GM19025 (cell line): Measurements from ENCODE around the gene SLC7A10.

ENCODE experiments used
- ATAC-seq: cut with Tn5 transposase; IDR thresholded peaks from one replicate; pipeline ENCODE4 v1.9.1; 2021; ENCODE audit warnings: mild to moderate bottlenecking, low read depth, moderate library complexity; ENCODE audit not compliant: unreplicated experiment

SLC7A10 gene

GRCh38 chr19:33225458-33225926 is at the start of gene SLC7A10:
Gene SLC7A10 (minus strand): TSS chr19:33225850. CDS start chr19:33225703, 147 bp downstream.
- no peak for ATAC-seq

- no peak for ATAC-seq
Measured at GRCh38 chr19:33274663-33275558, 49.3 kb upstream of the SLC7A10 start.

GRCh38 chr19:33273881-33274662 is 48.4 kb upstream of the SLC7A10 start:
- ATAC-seq: no peak

GRCh38 chr19:33273065-33273736 is 47.6 kb upstream of the SLC7A10 start:
- ATAC-seq: no peak

- no peak for ATAC-seq
Measured at GRCh38 chr19:33271246-33272021, 45.8 kb upstream of the SLC7A10 start.

- no peak for ATAC-seq
Measured at GRCh38 chr19:33270769-33271168, 45.1 kb upstream of the SLC7A10 start.

GRCh38 chr19:33269016-33269415 is 43.4 kb upstream of the SLC7A10 start:
- no peak for ATAC-seq

- ATAC-seq: no peak
Measured at GRCh38 chr19:33268162-33268991, 42.7 kb upstream of the SLC7A10 start.

- ATAC-seq: no peak
Measured at GRCh38 chr19:33267706-33268105, 42.1 kb upstream of the SLC7A10 start.

- no peak for ATAC-seq
Measured at GRCh38 chr19:33266974-33267484, 41.4 kb upstream of the SLC7A10 start.

GRCh38 chr19:33264881-33265445 is 39.3 kb upstream of the SLC7A10 start:
- ATAC-seq: no peak

- no peak for ATAC-seq
Measured at GRCh38 chr19:33263325-33264023, 37.8 kb upstream of the SLC7A10 start.

GRCh38 chr19:33261511-33262189 is 36.0 kb upstream of the SLC7A10 start:
- no peak for ATAC-seq

- ATAC-seq: no peak
Measured at GRCh38 chr19:33260628-33261418, 35.2 kb upstream of the SLC7A10 start.

GRCh38 chr19:33259539-33259938 is 33.9 kb upstream of the SLC7A10 start:
- no peak for ATAC-seq

GRCh38 chr19:33257828-33258227 is 32.2 kb upstream of the SLC7A10 start:
- no peak for ATAC-seq

GRCh38 chr19:33256261-33256660 is 30.6 kb upstream of the SLC7A10 start:
- no peak for ATAC-seq
